Natural killer cell (primary cell): ENCODE data around the gene TOPAZ1. TPM values are rescaled to one million over a fixed set of nuclear protein-coding genes. Genes with fewer than 3 reads are reported as not detected.
A peak's percentile ranks its signal among the peaks of the same experiment; 100 is the strongest.

Experiments
- ATAC-seq, 3 donors: fragments of 150-1000 bp in 2 of 3; fragments of 200-7000 bp in 1 of 3; cut with Tn5 transposase; 1 replicate in 1 of 3; 2 replicates in 2 of 3; pipeline ENCODE4 v1.10.0; 2021; ENCODE audit warnings: mild to moderate bottlenecking in 2 of 3, moderate library complexity in 2 of 3
- DNase-seq, 2 donors: peaks; one replicate each; pipeline versions ENCODE4 v3.0.0 to v3.0.0-alpha.2; 2013 to 2021; ENCODE audit warnings: mixed read lengths in 1 of 2
- H3K27ac ChIP-seq: one replicate; pipeline ENCODE4 v1.5.1; 2013; ENCODE audit warnings: mild to moderate bottlenecking, low read length
- H3K27me3 ChIP-seq: one replicate; pipeline ENCODE4 v1.6.1; 2013; ENCODE audit warnings: low read length; ENCODE audit not compliant: control insufficient read depth, insufficient read depth
- H3K36me3 ChIP-seq: one replicate; pipeline ENCODE4 v1.6.1; 2013; ENCODE audit warnings: low read length; ENCODE audit not compliant: control insufficient read depth, insufficient read depth
- H3K4me1 ChIP-seq: one replicate; pipeline ENCODE4 v1.6.1; 2013; ENCODE audit warnings: low read length; ENCODE audit not compliant: control insufficient read depth, insufficient read depth
- H3K4me3 ChIP-seq: one replicate; pipeline ENCODE4 v1.5.1; 2013; ENCODE audit warnings: low read length
- H3K9me3 ChIP-seq: one replicate; pipeline ENCODE4 v1.6.1; 2013; ENCODE audit warnings: low read length; ENCODE audit not compliant: control insufficient read depth, insufficient read depth
- H3K27ac Mint-ChIP-seq, 2 donors: one replicate each; pipeline ENCODE4 v1.8.0; 2022; ENCODE audit warnings: mild to moderate bottlenecking in 2 of 2, mixed read lengths in 2 of 2, moderate library complexity in 1 of 2
- H3K27me3 Mint-ChIP-seq, 2 donors: one replicate each; pipeline ENCODE4 v1.8.0; 2022; ENCODE audit warnings: low read depth in 2 of 2, mixed read lengths in 2 of 2
- H3K36me3 Mint-ChIP-seq: one replicate; pipeline ENCODE4 v1.8.0; 2022; ENCODE audit warnings: mixed read lengths
- H3K4me1 Mint-ChIP-seq, 2 donors: one replicate each; pipeline ENCODE4 v1.8.0; 2022; ENCODE audit warnings: mixed read lengths in 2 of 2
- H3K4me3 Mint-ChIP-seq: one replicate; pipeline ENCODE4 v1.8.0; 2022; ENCODE audit warnings: mild to moderate bottlenecking, moderate library complexity, mixed read lengths
- H3K9me3 Mint-ChIP-seq, 2 donors: one replicate each; pipeline ENCODE4 v1.8.0; 2022; ENCODE audit warnings: mixed read lengths in 2 of 2
- CTCF ChIP-seq: fragments of 200-600 bp; IDR thresholded peaks from one replicate; pipeline ENCODE4 v1.8.0; 2022; ENCODE audit warnings: antibody characterized with exemption
- WGBS: methylation state at CpG from one replicate; pipeline ENCODE4 v1.1.7; 2013; ENCODE audit warnings: missing lambda C conversion rate; ENCODE audit not compliant: insufficient coverage; 5-methylcytosine and 5-hydroxymethylcytosine counted together
- intact Hi-C: fragments of 100-400 bp; cut with micrococcal nuclease; formaldehyde crosslinking; loops from one replicate; pipeline ENCODE4 v1.14.2; 2022
- total RNA-seq, 4 donors: library from RNA; stranded (reverse); fragments of 120-200 nt in 1 of 4; gene quantifications; one replicate each; pipeline versions ENCODE4 v1.2.3 to v1.2.4, GENCODE V29; 2013 to 2022

Gene TOPAZ1
- total RNA-seq, 3 donors from 2014 or later (not counting 1 experiment from before 2014, with no cell fraction given) = not detected

DNA sequence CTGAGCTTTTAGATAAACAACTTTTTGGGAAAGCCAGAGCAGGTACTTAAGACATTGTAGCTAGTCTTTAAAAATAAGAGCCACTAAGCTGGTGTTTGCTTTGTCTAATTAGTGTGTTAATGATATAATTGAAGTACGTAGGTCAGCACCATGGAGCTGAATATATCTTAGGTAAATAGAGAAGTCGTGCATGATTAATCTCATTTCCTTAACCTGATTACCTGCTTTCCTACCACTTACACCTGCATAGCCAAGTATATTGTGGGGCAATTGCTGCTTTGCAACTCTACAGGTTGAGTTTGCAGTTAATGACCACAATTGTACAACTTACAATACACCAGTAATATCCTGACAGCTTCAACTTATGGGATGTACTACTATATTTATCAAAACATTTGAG is 17.6 kb upstream of the TOPAZ1 start:
- H3K4me3 Mint-ChIP-seq = no peak overlapping the region
- ATAC-seq (no peak), DNase-seq (no peak)
- peaks cover 16 to 44% of the 10 kb centered on the region in 2 donors for H3K27me3 Mint-ChIP-seq
- Histone ChIP-seq H3K9me3 (no peaks in the 10 kb centered on the region), H3K27ac (no peak overlapping the region), H3K4me3 (no peak overlapping the region), H3K4me1 (no peaks in the 10 kb centered on the region), H3K27me3 (peaks cover 8% of the 10 kb centered on the region), H3K36me3 (no peaks in the 10 kb centered on the region)
- no CpG with 5 or more reads among the region's 2 CpGs for WGBS
- no peaks in the 10 kb centered on the region for H3K36me3 Mint-ChIP-seq
- intact Hi-C loops = no loop called here
- peaks cover 0 to 6% of the 10 kb centered on the region in 2 donors for H3K4me1 Mint-ChIP-seq
- no peak for TF ChIP-seq CTCF
- H3K27ac Mint-ChIP-seq = no peak overlapping the region
- H3K9me3 Mint-ChIP-seq = no peaks in the 10 kb centered on the region

- TF ChIP-seq CTCF = no peak
- H3K27ac Mint-ChIP-seq = no peak overlapping the region
- H3K27me3 Mint-ChIP-seq = peaks cover 13 to 35% of the 10 kb centered on the region in 2 donors
- intact Hi-C loops = no loop called here
- DNase-seq = no peak
- no peaks in the 10 kb centered on the region for H3K36me3 ChIP-seq
- no peak overlapping the region for H3K4me3 Mint-ChIP-seq
- WGBS = 82% methylated on average over 1 of the region's 1 CpG
- H3K4me3 ChIP-seq = no peak overlapping the region
- peaks cover 8% of the 10 kb centered on the region for H3K27me3 ChIP-seq
- no peaks in the 10 kb centered on the region for H3K36me3 Mint-ChIP-seq
- H3K4me1 ChIP-seq = no peaks in the 10 kb centered on the region
- no peak overlapping the region for H3K27ac ChIP-seq
- ATAC-seq = no peak
- no peaks in the 10 kb centered on the region for H3K9me3 Mint-ChIP-seq
- no peaks in the 10 kb centered on the region for H3K9me3 ChIP-seq
- H3K4me1 Mint-ChIP-seq = peaks cover 0 to 6% of the 10 kb centered on the region in 2 donors
Measured at GRCh38 chr3:44226573-44226972, 15.1 kb upstream of the TOPAZ1 start.

- no peak overlapping the region for H3K4me3 ChIP-seq
- H3K36me3 ChIP-seq = no peaks in the 10 kb centered on the region
- no peaks in the 10 kb centered on the region for H3K9me3 ChIP-seq
- H3K36me3 Mint-ChIP-seq = no peaks in the 10 kb centered on the region
- DNase-seq = peak in 1 of 2 donors; percentile 30
- H3K27ac Mint-ChIP-seq = no peak overlapping the region
- H3K27me3 Mint-ChIP-seq = peaks cover 7 to 30% of the 10 kb centered on the region in 2 donors
- no peak for ATAC-seq
- H3K27ac ChIP-seq = no peak overlapping the region
- no peaks in the 10 kb centered on the region for H3K9me3 Mint-ChIP-seq
- H3K4me1 ChIP-seq = no peaks in the 10 kb centered on the region
- no peak for TF ChIP-seq CTCF
- H3K4me1 Mint-ChIP-seq = peaks cover 3 to 10% of the 10 kb centered on the region in 2 donors
- WGBS = 40% methylated on average over 3 of the region's 3 CpGs
- intact Hi-C loops = no loop called here
- no peak overlapping the region for H3K4me3 Mint-ChIP-seq
- H3K27me3 ChIP-seq = peaks cover 8% of the 10 kb centered on the region
Measured at GRCh38 chr3:44227632-44228031, 14.1 kb upstream of the TOPAZ1 start.

DNA sequence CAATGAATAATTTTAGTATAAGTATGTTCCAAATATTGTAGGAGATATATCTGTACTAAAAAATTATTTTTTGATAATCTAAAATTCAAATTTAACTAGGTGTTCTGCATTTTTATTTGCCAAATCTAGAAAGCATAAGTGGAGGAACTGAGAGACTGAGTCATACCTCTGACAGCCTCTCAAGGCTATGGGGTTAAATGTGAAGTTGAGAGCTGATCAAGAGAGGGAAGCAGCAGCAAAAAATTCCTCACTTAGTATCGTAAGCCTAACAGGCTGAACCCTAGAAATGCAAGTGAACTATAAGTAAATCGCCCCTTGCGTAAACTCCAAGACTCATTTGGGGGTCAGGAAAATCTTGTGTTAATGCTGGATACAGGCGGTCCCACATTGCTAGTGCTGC is 12.8 kb upstream of the TOPAZ1 start:
- peaks cover 6 to 15% of the 10 kb centered on the region in 2 donors for H3K4me1 Mint-ChIP-seq
- no peaks in the 10 kb centered on the region for H3K36me3 Mint-ChIP-seq
- WGBS = 87% methylated on average over 4 of the region's 4 CpGs
- no peak overlapping the region for H3K4me3 Mint-ChIP-seq
- no peaks in the 10 kb centered on the region for H3K36me3 ChIP-seq
- no peaks in the 10 kb centered on the region for H3K9me3 Mint-ChIP-seq
- no peak overlapping the region for H3K27ac Mint-ChIP-seq
- no peak overlapping the region for H3K4me3 ChIP-seq
- H3K9me3 ChIP-seq = no peaks in the 10 kb centered on the region
- intact Hi-C loops = no loop called here
- no peak overlapping the region for H3K27ac ChIP-seq
- DNase-seq (no peak), ATAC-seq (no peak)
- H3K27me3 ChIP-seq = peaks cover 8% of the 10 kb centered on the region
- H3K4me1 ChIP-seq = no peaks in the 10 kb centered on the region
- H3K27me3 Mint-ChIP-seq = peaks cover 7 to 22% of the 10 kb centered on the region in 2 donors
- TF ChIP-seq CTCF = no peak
